Activated gamma-delta T cell treated with Interleukin-2 at 50 U/mL for 16 hours (primary cell): ENCODE results near the gene SRP14.
"Not testable (repeated sequence)": the region's sequence is repeated elsewhere in the genome, so short reads cannot be mapped to it uniquely, and the experiment has no call there.

ENCODE experiments used
- DNase-seq: peaks from one replicate; pipeline ENCODE4 v3.0.0-alpha.2; 2020

SRP14 gene

GRCh38 chr15:40038638-40039543 is at the start of gene SRP14:
SRP14 (minus strand) TSS chr15:40039181; CDS start chr15:40039116, 65 bp downstream.
- DNase-seq, result peak; percentile 94

- no peak for DNase-seq
Observed at GRCh38 chr15:40087991-40088928, 49.3 kb upstream of the SRP14 start.

GRCh38 chr15:40087068-40087810 is 48.3 kb upstream of the SRP14 start:
- DNase-seq, result no peak

- no peak for DNase-seq
Observed at GRCh38 chr15:40085266-40085665, 46.3 kb upstream of the SRP14 start.

GRCh38 chr15:40084650-40085049 is 45.7 kb upstream of the SRP14 start:
- DNase-seq, result no peak

- DNase-seq, result no peak
Observed at GRCh38 chr15:40082195-40082883, 43.4 kb upstream of the SRP14 start.

GRCh38 chr15:40081691-40082194 is 42.8 kb upstream of the SRP14 start:
- no peak for DNase-seq

GRCh38 chr15:40080847-40081246 is 41.9 kb upstream of the SRP14 start:
- DNase-seq, result no peak

GRCh38 chr15:40080104-40080503 is 41.1 kb upstream of the SRP14 start:
- no peak for DNase-seq

- no peak for DNase-seq
Observed at GRCh38 chr15:40079456-40079855, 40.5 kb upstream of the SRP14 start.

GRCh38 chr15:40075298-40076044 is 36.5 kb upstream of the SRP14 start:
- no peak for DNase-seq

- not testable (repeated sequence) for DNase-seq
Observed at GRCh38 chr15:40074656-40075055, 35.7 kb upstream of the SRP14 start.

- not testable (repeated sequence) for DNase-seq
Observed at GRCh38 chr15:40073716-40074490, 34.9 kb upstream of the SRP14 start.

GRCh38 chr15:40072216-40072990 is 33.4 kb upstream of the SRP14 start:
- DNase-seq, result no peak

GRCh38 chr15:40070608-40071218 is 31.7 kb upstream of the SRP14 start:
- DNase-seq, result no peak

- DNase-seq, result no peak
Observed at GRCh38 chr15:40070166-40070557, 31.2 kb upstream of the SRP14 start.

- DNase-seq, result no peak
Observed at GRCh38 chr15:40069178-40070165, 30.5 kb upstream of the SRP14 start.
